Stomach smooth muscle (tissue), 2 donors: ENCODE results near the gene ACSS3.

Experiments used
- H3K27ac ChIP-seq: one replicate; pipeline ENCODE4 v1.7.0; 2013; ENCODE audit warnings: mild to moderate bottlenecking, low read length, inconsistent platforms
- H3K27me3 ChIP-seq, 2 donors: one replicate each; pipeline ENCODE4 v1.7.0; 2013; ENCODE audit warnings: low read length in 2 of 2; ENCODE audit not compliant: insufficient read depth in 2 of 2, control insufficient read depth in 1 of 2
- H3K36me3 ChIP-seq, 2 donors: one replicate each; pipeline ENCODE4 v1.7.0; 2013; ENCODE audit warnings: low read length in 2 of 2; ENCODE audit not compliant: control insufficient read depth in 2 of 2, insufficient read depth in 2 of 2
- H3K4me1 ChIP-seq: one replicate; pipeline ENCODE4 v1.7.0; 2013; ENCODE audit warnings: low read length; ENCODE audit not compliant: control insufficient read depth, insufficient read depth
- H3K4me3 ChIP-seq, 2 donors: one replicate each; pipeline ENCODE4 v1.7.0; 2013; ENCODE audit warnings: low read length in 2 of 2
- H3K9ac ChIP-seq, 2 donors: one replicate each; pipeline ENCODE4 v1.7.0; 2013; ENCODE audit warnings: low read length in 2 of 2, mild to moderate bottlenecking in 1 of 2
- H3K9me3 ChIP-seq, 2 donors: one replicate each; pipeline ENCODE4 v1.7.0; 2013; ENCODE audit warnings: low read length in 2 of 2; ENCODE audit not compliant: control insufficient read depth in 2 of 2
- donor health status: healthy.
- donor health status: Pancreatic carcinoma.

The ACSS3 gene

DNA sequence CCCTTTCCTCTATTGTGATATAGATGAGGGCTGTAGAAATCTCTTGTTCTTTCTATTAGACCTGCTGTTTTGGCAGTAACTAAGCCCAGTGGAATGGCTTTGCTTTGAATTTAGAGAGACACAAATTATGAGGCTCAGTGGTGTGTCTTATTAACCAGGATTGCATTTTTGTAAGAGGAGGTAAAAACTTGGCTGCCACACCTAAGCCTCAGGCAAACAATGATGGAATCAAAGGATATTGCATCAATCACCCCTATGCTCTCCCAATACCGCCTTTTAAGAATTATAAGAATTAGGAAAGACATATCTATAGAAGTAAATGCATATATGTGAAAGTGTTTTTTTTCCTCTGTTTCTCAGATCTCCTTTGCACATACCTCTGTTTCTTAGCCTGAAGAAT is 63.3 kb downstream of the ACSS3 start:
- H3K9ac ChIP-seq, result no peak overlapping the region
- no peak overlapping the region for H3K27ac ChIP-seq
- H3K36me3 ChIP-seq, result no peaks in the 10 kb centered on the region
- H3K9me3 ChIP-seq, result no peaks in the 10 kb centered on the region
- no peak overlapping the region for H3K4me3 ChIP-seq
- H3K27me3 ChIP-seq, result no peaks in the 10 kb centered on the region
- no peaks in the 10 kb centered on the region for H3K4me1 ChIP-seq

DNA sequence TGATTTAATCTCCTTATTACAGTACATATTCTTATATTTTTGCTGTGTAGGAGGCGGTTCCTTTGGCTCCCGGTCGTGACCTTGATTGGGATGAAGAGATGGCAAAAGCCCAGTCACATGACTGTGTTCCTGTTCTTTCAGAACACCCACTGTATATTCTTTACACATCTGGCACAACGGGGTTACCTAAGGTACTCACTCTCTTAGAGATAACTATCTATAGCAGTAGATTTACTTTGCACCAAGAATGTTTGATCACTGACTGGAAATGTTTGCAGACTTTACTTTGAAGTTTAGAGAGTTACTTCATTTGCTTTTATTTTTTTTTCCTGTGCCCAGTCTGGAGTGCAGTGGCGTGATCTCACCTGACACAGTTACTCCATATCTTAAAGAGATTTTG is 65.2 kb downstream of the ACSS3 start:
- no peak overlapping the region for H3K9ac ChIP-seq

DNA sequence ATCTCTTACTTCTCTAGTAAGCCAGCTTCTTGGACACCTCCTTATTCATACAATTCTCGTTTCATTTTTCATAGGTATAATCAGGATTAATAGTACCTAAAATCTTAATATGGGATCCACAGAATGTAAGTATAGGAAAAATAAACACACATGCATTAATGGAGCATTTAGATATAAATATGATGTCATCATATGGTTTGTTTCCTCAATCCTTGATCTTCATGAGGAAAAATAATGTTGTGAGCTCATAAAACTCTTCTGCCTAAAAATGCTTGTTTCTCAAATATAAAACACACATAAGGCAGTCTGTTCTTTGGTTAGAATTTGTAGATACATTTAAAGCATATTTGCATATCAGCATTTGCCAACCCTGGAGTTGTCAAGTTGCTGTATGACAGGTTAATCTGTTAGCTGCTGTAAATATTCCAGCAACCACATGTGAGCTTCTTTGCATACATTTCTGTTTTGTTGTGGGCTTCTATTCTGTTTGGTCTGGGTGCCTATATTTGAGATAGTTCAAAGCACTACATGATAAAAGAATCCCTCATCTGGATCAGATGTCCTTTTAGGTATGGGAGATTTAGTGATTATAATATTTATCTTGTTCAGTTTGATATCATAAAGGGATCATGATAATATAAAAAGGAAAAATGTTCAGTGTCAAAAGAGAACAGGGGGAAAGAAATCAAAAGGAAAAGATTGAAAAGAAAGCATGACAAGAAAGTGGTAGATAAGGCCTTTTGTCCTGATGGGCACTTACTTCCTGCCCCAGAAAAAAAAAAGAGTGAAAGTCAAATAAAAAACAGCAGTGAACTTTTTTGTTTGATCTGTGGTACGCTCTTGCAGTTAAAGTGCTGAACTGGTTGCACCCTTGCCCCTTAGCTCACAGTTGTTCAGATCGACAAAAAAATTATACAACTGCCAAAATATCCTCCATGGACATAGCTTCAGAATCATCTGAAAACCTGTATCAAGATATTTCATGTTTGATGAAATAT is 68.6 kb downstream of the ACSS3 start:
- no peaks in the 10 kb centered on the region for H3K9me3 ChIP-seq
- H3K27me3 ChIP-seq, result no peaks in the 10 kb centered on the region
- H3K4me3 ChIP-seq, result no peak overlapping the region
- H3K4me1 ChIP-seq, result no peaks in the 10 kb centered on the region
- no peak overlapping the region for H3K27ac ChIP-seq
- H3K36me3 ChIP-seq, result no peaks in the 10 kb centered on the region
- no peak overlapping the region for H3K9ac ChIP-seq

More for the DNA sequence above, 65.2 kb downstream of the ACSS3 start:
- no peaks in the 10 kb centered on the region for H3K9me3 ChIP-seq
- H3K27ac ChIP-seq, result no peak overlapping the region
- H3K4me3 ChIP-seq, result no peak overlapping the region
- no peaks in the 10 kb centered on the region for H3K4me1 ChIP-seq
- H3K36me3 ChIP-seq, result no peaks in the 10 kb centered on the region
- no peaks in the 10 kb centered on the region for H3K27me3 ChIP-seq

DNA sequence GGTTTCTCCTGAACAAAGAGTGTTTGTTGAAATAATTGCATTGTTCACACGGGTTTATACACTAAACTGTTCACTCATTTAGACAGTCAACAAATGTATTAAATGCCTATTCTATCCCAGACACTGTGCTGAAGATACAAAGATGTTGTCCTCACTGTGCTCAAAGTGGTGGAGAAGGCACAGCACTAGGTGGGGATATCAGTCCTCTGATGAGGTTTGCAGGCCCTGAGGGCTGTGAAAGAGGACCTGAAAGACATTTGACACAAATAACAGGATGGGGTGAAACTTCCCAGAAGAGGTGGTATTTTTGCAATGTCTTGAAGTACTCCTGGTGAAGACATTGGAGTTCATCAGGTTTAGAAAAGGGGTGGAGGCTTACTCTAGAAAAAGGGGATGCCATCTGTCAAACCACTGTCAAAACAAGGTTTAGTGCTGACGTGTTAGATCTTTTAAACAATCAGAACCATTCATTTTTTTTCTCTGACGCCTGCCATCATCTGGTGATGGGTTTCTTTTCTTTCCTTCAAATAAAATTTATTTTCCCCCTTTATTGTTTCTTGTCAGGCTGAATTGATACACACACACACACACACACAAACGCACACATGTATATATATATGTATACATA is 69.5 kb downstream of the ACSS3 start:
- Histone ChIP-seq H3K36me3 (no peaks in the 10 kb centered on the region), H3K9me3 (no peaks in the 10 kb centered on the region), H3K4me3 (no peak overlapping the region), H3K27me3 (no peaks in the 10 kb centered on the region), H3K27ac (no peak overlapping the region), H3K4me1 (no peaks in the 10 kb centered on the region), H3K9ac (no peak overlapping the region)

DNA sequence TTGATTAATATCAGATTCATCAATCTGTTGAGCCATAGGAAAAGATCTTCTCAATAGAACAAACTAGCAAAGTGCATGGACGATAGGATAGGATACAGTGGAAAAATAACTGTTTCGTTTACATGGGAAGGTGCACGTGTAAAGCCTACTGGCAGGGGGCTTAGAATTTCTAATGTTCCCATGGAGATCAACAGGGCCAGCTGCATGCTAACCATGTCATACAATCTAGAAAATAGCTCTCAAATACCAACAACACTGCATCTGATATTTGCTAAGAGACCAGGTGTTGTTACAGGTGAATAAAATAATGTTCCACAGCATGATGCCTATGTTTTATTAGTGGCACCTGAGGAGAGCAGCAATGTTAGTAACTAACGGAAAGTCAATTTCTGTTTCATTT is 72.5 kb downstream of the ACSS3 start:
- H3K36me3 ChIP-seq, result no peaks in the 10 kb centered on the region
- H3K4me1 ChIP-seq, result no peaks in the 10 kb centered on the region
- no peak overlapping the region for H3K27ac ChIP-seq
- no peaks in the 10 kb centered on the region for H3K9me3 ChIP-seq
- H3K4me3 ChIP-seq, result no peak overlapping the region
- no peak overlapping the region for H3K9ac ChIP-seq
- no peaks in the 10 kb centered on the region for H3K27me3 ChIP-seq

DNA sequence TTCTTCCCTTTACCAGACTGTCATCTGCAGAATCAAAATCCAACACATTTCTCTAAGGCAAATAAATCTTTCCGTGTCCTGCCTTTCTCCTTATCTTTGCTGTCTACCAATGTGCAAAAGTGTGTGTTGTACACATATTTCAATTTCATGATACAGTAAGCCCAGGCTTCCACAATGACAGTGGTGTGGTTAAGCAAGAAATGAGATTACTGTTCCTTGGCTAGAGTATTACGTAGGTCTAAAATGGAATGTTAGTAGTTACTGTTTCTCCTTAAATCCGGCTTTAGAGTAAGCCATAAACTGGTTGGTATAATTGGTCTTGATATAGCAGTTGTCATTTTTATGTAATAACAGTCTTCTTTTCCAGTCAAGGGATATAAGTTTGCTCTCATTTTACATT is 82.0 kb downstream of the ACSS3 start:
- Histone ChIP-seq H3K27ac (no peak overlapping the region), H3K36me3 (no peaks in the 10 kb centered on the region), H3K4me1 (no peaks in the 10 kb centered on the region), H3K9ac (no peak overlapping the region), H3K4me3 (no peak overlapping the region), H3K27me3 (no peaks in the 10 kb centered on the region), H3K9me3 (no peaks in the 10 kb centered on the region)

DNA sequence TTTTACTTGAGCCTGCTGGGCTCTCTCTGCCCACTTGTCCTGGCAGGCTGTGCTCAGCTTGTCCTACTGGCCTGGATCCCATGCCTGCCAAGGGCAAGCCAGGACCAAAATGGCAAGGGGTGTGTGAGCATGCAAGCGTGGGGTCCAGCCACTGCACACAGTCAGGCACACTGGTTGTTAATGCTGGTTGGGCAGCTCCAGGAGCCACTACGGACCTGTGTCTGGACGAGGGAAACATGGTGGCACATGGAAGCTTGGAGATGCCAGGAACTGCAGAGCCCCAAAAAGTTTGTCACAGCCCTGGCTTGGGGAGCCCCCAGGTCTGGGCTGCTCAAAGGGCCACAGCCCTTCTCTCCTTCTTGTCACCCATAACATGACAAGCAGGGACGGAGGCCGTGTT is 83.8 kb downstream of the ACSS3 start:
- Histone ChIP-seq H3K4me3 (no peak overlapping the region), H3K27me3 (no peaks in the 10 kb centered on the region), H3K4me1 (no peaks in the 10 kb centered on the region), H3K9ac (no peak overlapping the region), H3K9me3 (no peaks in the 10 kb centered on the region), H3K36me3 (no peaks in the 10 kb centered on the region), H3K27ac (no peak overlapping the region)

DNA sequence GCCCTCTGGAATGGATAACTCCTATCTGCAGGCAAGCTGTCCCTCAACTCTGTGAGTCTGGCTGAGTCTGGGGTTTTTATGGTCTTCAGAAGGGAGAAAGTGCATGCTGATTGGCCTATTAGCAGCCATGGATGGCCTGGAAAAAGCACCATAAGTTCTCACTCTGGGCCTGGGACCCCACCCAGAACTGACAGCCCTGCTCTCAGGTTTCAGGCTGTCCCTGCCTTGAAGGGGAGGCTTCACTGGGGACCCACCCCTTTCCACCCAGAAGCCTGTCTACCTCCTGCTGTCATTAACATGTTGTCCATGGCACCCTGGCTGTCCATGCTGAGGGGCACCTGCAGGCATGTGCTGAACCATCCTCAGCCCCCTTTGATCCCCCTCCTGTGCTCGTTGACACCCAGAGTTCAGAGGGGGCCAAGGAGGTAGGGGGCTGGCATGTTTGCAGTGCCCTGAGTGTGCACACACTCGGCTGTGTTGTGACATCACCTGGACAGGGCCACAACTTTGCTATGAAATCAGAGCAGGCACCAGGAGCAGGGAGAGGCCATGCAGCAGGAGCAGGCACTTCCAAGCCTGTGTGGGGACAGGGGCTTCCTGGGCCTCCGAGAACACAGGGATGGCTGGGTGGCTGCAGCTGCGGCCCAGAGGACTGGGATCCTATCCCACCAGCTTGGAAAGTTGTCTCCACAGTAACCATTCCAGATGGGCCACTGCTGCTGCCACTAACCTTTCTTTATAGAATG is 84.7 kb downstream of the ACSS3 start:
- Histone ChIP-seq H3K4me1 (no peaks in the 10 kb centered on the region), H3K36me3 (no peaks in the 10 kb centered on the region), H3K4me3 (no peak overlapping the region), H3K27ac (no peak overlapping the region), H3K27me3 (no peaks in the 10 kb centered on the region), H3K9ac (no peak overlapping the region), H3K9me3 (no peaks in the 10 kb centered on the region)

DNA sequence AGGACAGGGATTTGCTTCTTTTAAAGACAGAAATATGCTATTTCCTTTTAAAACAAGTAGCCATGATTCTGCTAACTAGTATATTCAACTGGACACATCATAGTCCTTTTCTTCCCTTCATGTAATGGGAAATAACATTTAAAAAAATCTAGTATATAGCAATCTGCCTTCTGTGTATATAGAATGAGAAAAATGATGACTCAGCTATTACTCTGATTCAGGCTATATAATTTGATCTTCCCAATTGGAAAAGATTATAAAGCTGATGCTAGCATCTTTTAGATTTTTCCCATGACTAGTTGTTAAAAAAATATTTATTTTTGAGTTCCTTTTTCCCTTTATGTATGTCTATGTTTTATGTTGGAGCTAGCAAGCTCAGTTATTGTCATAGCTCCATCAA is 86.9 kb downstream of the ACSS3 start:
- no peaks in the 10 kb centered on the region for H3K9me3 ChIP-seq
- H3K9ac ChIP-seq, result no peak overlapping the region
- no peaks in the 10 kb centered on the region for H3K27me3 ChIP-seq
- no peak overlapping the region for H3K4me3 ChIP-seq
- no peak overlapping the region for H3K27ac ChIP-seq
- H3K4me1 ChIP-seq, result no peaks in the 10 kb centered on the region
- H3K36me3 ChIP-seq, result no peaks in the 10 kb centered on the region

DNA sequence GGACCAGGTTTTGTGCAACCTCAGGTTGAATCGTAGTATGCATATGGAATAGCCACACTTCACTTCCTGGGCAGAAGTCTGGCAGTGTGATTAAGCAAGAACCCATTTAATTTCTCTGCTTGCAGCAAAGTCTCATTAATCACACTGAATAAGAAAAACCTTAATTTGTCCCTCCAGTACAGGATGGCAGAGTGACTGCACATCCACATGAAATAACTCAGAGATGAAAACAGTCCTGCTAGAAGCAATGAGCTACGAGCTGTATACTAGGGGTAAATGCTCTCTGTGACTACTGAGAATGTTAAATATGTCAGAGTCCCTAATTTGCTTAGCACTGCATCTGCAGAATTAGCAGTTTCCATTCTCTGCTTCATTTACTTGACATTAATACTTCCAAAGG is 88.9 kb downstream of the ACSS3 start:
- H3K36me3 ChIP-seq, result no peaks in the 10 kb centered on the region
- H3K9me3 ChIP-seq, result no peaks in the 10 kb centered on the region
- no peak overlapping the region for H3K27ac ChIP-seq
- H3K27me3 ChIP-seq, result no peaks in the 10 kb centered on the region
- H3K4me1 ChIP-seq, result no peaks in the 10 kb centered on the region
- no peak overlapping the region for H3K9ac ChIP-seq
- no peak overlapping the region for H3K4me3 ChIP-seq
